Right ventricle myocardium superior (tissue), 1 donor: ENCODE measurements around the gene PRKN. TPM values are rescaled to one million over a fixed set of nuclear protein-coding genes. Genes with fewer than 3 reads are reported as not detected.

ENCODE experiments used
- ATAC-seq: fragments of 200-7000 bp; cut with Tn5 transposase; one replicate; pipeline ENCODE4 v1.9.1; 2020; ENCODE audit warnings: mild to moderate bottlenecking; ENCODE audit not compliant: poor library complexity
- DNase-seq: peaks from one replicate; pipeline ENCODE4 v3.0.0-alpha.2; 2020
- intact Hi-C: fragments of 100-400 bp; cut with DNase I; formaldehyde crosslinking; loops from one replicate; pipeline ENCODE4 v1.11.2; 2022
- total RNA-seq: library from RNA; stranded (reverse); fragmentation: NEBNext Ultra II Directional; extraction: Animal tissue kit (Norgen Biotek cat#: 25700); gene quantifications from one replicate; pipeline ENCODE4 v1.2.1, GENCODE V29; 2021
- donor health status: DM: no; HTN: yes; CAD: no; lungs with severe emphysema.

The PRKN gene
- total RNA-seq, 1 donor from 2014 or later = 20.6 TPM

DNA sequence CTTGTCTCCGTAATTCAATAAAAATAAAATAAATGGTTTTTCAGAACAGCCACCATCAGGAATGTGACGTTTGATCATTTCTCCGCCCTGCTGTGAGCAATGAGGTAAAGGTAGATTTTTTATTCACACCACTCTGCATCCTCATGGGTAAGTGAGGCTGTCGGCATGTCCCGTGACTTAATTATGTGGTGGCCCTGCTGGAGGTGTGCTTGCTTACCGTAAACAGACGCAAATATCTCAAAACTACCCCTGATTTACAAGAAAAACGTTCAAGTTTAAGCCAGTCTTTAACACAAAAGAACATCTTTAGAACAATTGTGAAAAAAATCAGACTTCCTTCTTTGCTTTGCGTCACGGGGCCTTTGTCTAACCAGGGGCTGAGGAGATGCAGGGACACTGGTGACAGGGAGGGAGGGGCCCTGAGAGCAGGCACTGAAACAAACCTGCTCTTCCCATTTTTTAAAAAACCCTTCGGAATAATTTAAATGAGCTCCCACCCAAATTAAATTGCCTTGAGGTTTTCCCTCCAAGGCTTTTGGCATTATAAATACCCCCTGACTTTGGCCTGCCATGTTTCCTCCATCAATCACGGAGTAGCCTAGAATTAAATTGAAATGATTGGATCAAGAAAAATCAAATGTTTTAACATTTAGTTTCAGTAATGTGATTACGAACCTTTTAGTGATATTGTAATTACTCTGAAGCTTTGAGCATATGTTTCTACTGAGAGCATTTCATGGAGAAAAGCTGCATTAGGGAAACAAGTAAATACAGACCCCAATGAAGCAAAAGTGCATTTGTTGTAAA is 13.4 kb downstream of the PRKN start:
- DNase-seq = no peak
- intact Hi-C loops = no loop called here
- ATAC-seq = no peak

DNA sequence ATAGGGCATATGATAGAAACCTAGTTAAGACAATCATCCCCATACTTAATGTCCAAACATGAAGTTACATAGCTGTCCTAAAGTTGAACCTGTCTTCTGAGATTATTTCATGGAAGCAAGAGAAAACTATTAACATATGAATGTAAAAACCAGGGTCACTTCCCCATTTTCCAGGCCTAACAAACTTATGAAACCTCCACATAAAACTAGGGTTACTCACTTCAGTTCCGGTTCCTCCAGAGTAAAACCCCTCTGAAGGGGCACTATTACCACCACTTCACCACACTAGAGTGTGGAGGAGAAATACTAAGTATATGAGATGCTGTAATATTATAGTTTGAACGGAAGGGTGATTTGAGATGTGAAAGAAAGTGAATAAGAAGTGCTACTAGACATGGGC is 14.9 kb downstream of the PRKN start:
- intact Hi-C loops = no loop called here
- no peak for ATAC-seq

DNA sequence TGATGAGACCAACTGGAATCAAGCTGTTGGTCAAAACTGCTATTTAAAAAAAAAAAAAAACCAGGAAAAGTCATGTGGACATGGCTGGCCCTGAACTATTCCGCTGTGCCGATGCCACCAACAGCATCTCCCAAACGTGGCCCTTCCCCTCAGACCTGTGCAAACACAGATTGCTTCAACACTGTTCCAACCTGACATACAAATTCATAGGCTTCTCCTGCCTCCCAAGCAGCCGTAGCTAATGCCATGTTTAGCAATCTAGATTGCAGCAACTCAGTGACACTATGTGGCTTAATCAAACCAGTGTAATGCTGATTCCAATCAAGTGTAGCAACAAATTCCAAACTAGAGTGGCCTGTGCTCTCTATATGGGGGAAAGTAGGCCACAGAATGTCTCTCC is 16.2 kb downstream of the PRKN start:
- no peak for ATAC-seq
- intact Hi-C loops = no loop called here

More for the DNA sequence above, 14.9 kb downstream of the PRKN start:
- no peak for DNase-seq

DNA sequence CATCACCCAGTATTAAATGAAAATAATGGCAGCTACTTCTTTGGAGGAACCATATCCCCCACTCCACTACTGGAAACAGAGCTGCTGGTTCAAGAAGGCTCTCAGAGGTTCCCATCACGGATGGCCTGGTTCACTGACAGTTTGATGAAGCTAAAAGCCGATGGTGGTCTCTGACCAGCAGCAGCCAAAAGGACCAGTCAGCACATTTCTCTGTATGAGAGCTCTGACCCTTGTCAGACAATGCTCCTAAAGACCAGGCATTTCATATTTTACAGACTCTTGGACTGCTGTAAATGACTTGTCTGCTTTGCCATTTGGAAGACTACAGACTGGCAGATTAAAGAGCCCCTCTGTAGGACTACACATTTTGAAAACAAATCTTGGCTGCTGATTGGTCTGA is 16.6 kb downstream of the PRKN start:
- DNase-seq (no peak), ATAC-seq (no peak)
- intact Hi-C loops = no loop called here

More for the DNA sequence above, 16.2 kb downstream of the PRKN start:
- no peak for DNase-seq

DNA sequence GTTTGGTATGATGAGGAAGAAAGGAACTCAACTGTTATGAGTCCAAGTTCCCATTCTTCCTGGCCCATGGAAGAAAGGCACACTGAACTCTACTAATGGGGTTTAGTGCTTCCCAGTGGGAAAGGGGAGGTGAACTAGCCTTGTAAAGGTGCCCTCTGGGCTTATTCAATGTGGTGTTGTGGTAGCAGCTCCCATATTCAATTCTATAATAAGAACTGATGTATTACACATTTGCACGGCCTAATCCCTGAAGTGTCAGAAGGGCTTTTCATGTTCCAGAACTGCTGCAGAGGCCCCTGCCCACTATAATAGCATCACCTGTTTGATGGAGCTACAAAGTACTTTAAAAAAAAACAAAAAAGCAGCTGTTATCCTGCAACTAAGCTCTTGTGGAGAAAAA is 17.1 kb downstream of the PRKN start:
- intact Hi-C loops = no loop called here
- ATAC-seq = no peak
- no peak for DNase-seq

DNA sequence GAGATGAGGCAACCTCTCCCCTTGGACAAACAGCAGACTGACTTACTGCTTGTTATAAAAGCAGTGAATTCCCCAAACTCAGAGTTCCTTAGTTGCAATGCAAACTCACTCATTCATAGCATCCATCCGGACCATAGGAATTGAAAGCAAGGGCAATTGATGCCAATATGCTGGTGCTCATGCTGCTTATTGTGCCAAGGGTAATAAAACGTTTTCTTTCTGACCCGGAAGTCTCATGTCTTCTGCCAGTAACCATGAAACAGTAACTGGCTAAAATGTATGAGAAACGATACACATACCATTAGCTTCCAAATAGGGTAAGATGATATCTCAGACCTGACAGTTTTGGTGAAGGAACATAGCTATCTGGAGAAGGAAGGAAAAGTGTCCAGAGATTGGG is 18.1 kb downstream of the PRKN start:
- ATAC-seq (no peak), DNase-seq (no peak)
- intact Hi-C loops = no loop called here

DNA sequence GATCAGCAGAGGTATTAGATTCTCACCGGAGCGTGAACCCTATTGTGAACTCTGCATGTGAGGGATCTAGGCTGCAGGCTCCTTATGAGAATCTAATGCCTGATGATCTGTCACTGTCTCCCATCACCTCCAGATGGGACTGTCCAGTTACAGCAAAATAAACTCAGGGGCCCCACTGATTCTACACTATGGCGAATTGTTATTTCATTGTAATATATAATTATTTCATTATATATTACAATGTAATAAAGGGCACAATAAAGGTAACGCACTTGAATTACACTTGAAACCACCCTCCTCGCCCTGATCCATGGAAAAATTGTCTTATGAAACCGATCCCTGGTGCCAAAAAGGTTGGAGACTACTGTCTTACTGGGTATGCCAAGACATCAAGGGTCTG is 18.6 kb downstream of the PRKN start:
- ATAC-seq (no peak), DNase-seq (no peak)
- intact Hi-C loops = no loop called here

DNA sequence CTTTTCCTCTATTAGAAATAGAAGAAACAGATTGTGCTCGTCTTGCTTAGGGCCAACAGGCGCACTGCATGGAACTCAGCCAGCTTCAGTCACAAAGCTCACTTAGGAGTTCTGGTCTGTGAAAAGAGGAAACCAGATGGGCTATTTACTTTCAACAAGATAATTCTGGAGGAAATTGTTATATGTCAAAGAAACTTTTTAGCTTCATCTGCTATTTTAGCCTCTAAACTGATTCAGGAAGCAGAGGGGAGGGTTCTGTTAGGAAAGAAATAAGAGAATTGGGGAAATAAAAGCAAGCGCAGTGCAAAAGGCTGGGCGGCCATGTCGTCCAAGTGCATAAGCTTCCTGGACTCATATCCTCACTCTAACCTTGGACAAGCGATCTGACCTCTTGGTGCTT is 21.3 kb downstream of the PRKN start:
- DNase-seq = peak; percentile 86
- intact Hi-C loops = no loop called here
- peak; percentile 91 for ATAC-seq

DNA sequence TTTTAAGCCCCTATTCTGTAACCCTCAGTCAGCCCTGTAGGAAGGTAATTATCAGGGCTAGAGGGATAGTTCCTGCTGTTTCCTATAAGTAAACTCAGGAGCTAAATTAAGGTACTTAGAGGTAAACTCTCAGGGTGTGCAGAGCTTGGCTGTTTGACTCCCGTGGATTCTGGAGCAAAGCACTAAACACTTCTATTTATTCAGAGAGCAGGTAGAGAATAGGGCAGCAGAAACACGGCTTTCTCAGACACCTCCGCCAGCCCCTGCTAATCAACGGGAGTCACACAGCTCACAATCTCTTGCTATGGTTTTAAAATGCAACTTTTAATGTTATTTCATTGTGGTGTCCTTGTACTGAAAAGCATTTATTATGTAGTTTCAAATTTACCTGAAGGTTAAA is 21.8 kb downstream of the PRKN start:
- DNase-seq (no peak), ATAC-seq (peak; percentile 36)
- intact Hi-C loops = no loop called here

DNA sequence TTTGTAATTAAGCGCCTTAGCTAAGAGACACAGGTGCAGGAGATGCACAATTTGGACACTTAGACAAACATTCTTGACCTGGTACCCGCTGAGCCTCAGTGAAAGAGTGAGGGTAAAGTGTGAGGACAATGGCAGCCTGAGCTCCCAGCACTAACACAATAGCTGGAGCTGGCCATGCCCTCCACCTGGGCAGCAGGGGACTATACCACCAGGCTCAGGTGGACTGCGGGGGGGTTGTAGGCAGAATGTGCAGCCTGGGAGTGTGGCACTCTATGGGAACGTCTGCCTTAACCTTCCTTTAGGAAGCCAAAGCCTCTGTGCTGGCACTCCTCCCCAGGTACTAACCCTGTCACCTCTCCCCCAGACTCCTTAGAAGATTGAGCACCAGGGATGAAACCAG is 23.6 kb downstream of the PRKN start:
- DNase-seq (no peak), ATAC-seq (no peak)
- intact Hi-C loops = no loop called here

DNA sequence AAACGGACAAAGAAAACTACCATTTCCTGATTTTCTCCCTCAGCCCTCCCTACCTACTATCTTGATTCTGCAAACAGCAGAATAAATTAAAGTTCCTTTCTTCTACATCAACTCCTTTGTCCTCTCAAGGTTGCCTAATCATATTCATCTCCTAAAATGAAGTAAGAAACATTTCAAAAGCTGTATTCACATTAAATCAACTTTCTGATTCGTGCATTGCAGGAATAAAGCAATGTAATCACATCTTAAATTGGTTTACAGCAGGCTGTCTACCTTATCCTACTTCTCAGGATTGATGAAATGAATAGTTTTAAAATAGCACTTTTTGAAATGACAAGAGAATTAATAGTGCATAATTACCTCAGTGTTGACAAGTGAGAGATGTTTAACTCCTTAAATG is 25.1 kb downstream of the PRKN start:
- DNase-seq = no peak
- intact Hi-C loops = no loop called here
- no peak for ATAC-seq

DNA sequence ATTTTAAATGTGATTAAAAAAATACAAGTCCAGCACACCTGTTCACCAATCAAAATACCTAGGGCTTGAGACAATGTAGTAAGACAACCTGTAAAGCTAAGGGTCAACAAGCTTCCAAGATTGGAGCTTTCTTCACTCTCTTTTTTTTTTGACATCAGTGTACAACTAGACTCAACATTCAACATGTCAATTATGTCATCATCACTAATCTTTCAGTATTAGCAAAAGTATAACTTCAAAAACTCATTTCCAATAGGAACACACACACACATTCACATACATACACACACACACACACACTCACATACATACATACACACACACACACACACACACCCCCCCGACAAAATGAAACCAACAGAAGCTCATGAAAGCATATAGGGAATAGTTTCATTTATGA is 26.0 kb downstream of the PRKN start:
- intact Hi-C loops = no loop called here
- no peak for DNase-seq
- no peak for ATAC-seq

DNA sequence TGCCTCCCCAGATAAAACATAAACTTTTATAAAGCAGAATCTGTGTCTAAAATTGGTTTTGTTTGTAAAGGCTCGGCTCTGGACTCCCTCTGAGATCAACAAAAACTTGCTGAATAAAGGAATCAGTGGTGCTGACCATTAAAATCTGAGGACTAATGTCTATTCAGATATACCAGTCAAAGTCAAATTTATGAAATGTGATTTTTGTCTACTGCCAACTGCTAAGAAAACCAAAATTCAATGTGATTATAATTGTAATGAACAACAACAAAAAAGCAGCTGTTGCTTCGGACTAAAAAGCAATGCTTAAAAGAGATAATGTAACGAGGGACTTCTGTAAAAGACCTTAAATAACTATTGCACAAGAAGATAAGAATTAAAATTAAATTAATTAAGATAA is 26.6 kb downstream of the PRKN start:
- ATAC-seq = no peak
- no peak for DNase-seq
- intact Hi-C loops = no loop called here

DNA sequence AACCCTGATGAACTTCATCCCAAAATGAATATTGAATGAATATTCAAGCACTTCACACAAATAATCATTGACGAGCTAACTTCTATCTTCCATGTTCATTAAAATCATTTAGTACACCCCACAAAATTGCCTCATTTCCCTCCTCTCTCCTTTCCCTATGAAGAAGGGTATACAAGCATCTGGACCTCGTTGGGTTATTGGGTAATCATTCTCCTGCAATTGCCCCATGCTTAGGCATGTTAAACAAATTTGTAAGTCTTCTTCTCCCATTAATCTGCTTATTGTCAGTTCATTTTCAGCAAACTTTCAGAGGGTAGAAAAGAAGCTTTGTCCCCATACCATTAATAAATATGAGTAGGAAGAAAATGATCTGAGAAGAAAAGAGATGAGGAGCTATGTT is 27.6 kb downstream of the PRKN start:
- no peak for ATAC-seq
- intact Hi-C loops = no loop called here

DNA sequence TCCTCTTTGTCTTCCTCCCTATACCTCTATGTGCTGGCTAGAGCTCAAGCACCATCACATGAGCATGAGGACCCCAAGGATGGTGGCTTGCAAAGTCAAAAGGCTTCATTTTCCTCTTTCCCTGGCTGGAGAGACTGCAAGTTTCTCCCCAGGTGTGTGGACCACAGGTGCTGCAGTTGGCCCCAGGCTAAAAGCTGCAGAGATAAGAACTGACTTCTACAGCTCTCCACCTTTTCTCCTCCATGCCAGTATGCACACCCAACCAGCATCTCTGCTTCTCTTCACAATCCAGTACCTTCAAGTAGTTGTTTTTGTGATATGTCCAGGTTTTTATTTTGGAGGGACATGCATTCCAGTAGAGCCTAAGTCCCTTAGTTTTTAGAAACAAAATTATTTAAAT is 29.1 kb downstream of the PRKN start:
- intact Hi-C loops = no loop called here

More for the DNA sequence above, 27.6 kb downstream of the PRKN start:
- no peak for DNase-seq

DNA sequence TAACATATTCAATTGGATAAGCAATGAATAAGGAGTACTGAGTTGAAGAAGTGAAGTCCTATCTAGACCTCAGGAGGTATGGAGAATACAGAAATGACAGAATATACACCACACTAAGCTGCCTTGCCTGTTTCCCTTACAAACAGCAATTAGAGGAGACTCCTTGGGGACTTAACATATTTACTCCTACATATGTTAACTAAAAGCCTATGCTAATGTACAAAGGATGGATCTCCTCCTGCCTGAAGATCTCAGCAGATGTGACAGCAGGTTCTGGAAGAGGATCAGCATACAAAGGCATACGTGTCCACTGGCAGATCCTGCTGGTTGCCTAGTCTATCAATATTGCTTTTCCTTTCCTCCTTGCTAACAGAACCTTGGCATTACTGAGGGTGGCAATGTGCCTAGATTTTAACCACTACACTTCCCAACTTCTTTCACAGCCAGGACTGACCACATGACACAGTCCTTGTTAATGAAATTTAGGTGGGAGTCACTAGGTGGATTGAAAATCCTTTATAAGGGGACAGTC is 29.6 kb downstream of the PRKN start:
- peak; percentile 38 for ATAC-seq
- intact Hi-C loops = no loop called here
- DNase-seq = no peak

More for the DNA sequence above, 29.1 kb downstream of the PRKN start:
- ATAC-seq (no peak), DNase-seq (no peak)

DNA sequence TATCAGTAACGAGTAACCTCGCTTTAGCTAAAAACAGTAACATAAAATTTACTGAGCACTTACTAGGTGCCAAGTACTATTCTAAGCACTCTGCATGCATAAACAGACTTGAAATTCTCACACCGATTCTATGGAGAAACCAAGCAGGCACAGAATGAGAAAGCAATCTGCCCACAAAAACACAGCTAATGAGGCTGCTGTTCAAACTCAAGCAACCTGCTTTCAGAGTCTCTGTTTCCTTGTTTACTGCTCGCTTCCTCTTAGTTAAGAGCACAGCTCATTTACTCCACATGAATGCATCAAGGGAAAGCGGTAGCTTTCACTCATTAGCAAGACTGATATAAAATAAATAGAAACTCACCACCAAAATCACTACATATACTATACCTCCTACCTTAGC is 37.4 kb downstream of the PRKN start:
- intact Hi-C loops = no loop called here
- ATAC-seq (no peak), DNase-seq (no peak)

DNA sequence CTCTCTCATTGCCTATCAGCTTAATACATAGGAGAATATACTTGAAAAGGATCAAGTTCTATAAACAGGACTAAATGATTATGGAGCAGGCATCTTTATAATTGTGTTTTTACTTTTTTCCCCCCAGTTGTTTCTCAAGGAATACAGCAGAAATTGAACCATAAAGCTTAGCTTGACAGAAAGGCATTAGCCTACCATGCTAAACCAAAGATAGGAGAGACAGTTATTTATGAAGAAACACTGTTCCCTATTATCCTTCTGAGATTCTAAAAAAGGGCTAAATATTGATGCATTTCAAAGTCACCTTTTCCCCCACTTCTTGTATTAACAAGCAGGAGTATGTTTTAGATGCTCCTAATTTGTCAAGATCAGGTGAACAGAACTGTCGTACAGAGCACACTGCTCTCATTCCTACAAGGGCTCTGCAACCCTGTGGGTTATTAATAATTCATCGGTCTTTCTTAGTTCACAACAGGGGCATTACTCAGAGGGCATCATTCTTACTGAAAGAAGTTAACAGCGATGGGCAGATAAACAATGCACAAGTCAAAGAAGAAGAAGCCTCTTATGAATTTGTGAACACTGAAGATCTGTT is 38.7 kb downstream of the PRKN start:
- intact Hi-C loops = no loop called here
- ATAC-seq (no peak), DNase-seq (no peak)

DNA sequence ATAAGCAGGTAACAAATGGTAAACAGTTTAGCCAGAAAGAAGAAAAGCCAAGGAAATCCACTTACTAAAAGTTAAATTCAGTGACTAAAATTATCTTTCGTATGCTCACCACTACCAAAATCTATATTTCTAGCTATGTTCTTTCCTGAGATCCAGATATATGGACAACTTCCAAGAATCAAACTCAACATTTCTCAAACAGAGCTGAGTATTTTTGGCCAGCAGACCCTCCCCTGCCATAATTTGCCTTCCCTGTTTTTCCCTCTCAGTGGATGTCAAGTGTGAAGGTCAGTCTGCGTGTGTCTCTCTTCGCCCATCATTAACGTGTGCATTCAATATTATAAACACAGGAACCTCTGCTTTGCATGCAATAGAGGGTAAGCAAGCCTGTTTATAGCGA is 42.0 kb downstream of the PRKN start:
- no peak for ATAC-seq
- no peak for DNase-seq
- intact Hi-C loops = no loop called here

DNA sequence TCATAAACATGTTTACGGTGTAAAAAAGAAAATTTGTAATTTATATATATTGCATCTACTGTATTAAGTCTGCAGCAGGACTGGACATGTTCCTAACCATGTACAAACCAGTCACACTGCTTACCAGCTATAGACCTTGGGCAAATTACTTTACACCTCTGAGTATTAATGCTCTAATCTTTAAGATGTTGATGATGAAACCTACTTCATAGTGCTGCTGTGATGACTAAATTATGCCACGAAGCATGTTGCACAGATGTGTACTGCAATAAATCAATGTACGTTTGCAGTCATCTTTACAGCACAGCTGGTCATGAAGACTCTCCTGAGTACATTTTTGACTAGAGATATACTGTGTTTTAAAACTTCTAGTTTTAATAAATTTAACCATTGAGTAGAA is 42.6 kb downstream of the PRKN start:
- intact Hi-C loops = no loop called here
- DNase-seq = no peak
- no peak for ATAC-seq
